Measurements from ENCODE around the gene WNT2. TPM values are rescaled to one million over a fixed set of nuclear protein-coding genes. Genes with fewer than 3 reads are reported as not detected.
A peak's percentile ranks its signal among the peaks of the same experiment; 100 is the strongest.

Gene WNT2
- total and polyA plus RNA-seq, 2 of the 4 experiments (the other 2 are of a cell fraction) = 1.8 to 1.9 TPM

- in situ Hi-C loops (cut with MboI; ENCODE audit: low sequenced_read_pairs) = no loop called here
- ATAC-seq (ENCODE audit: low read depth) = peak; percentile 93
These were observed 53.4 kb downstream of the WNT2 start for GRCh38 chr7:117269417-117269816.

More at GRCh38 chr7:117269417-117269816, 53.4 kb downstream of the WNT2 start:
- no TSS peak for BruUV-seq (replicated peaks)
- peak overlapping the region; percentile 65; the same call in 1 of the 2 replicates for H3K27ac ChIP-seq (ENCODE audit: insufficient read depth, low read length)
- peak overlapping the region; percentile 77; the same call in 1 of the 2 replicates for H3K4me2 ChIP-seq (ENCODE audit: low read depth, low read length)
- no peaks in the 10 kb centered on the region for H3K36me3 ChIP-seq (ENCODE audit: control insufficient read depth, insufficient read depth, low read length)
- no peak overlapping the region; the same call in 1 of the 2 replicates for H3K4me3 ChIP-seq (ENCODE audit: insufficient read depth, low read depth, low read length)
- no peak overlapping the region for H3K9ac ChIP-seq (ENCODE audit: low read depth, low read length)
- TF ChIP-seq FOS (IDR thresholded peaks at IDR 0.05; ENCODE audit: low read depth, low read length) (peak; percentile 93), BHLHE40 (IDR thresholded peaks at IDR 0.05; ENCODE audit: low read depth, low read length) (peak; percentile 59; the same call in 1 of the 2 replicates), NFE2L2 (IDR thresholded peaks at IDR 0.05; ENCODE audit: low read depth, low read length) (peak; percentile 79; the same call in 1 of the 2 replicates), CEBPB (IDR thresholded peaks at IDR 0.05; ENCODE audit: low read depth, low read length) (peak; percentile 62; the same call in 1 of the 2 replicates), CHD1 (IDR thresholded peaks at IDR 0.05; ENCODE audit: low read depth, low read length) (0 out of 2 replicates have a peak, but pooled peaks have one; percentile 25), MXI1 (IDR thresholded peaks at IDR 0.05; ENCODE audit: borderline replicate concordance, low read depth, low read length) (no peak), MAFK (IDR thresholded peaks at IDR 0.05; ENCODE audit: low read depth, low read length) (peak; percentile 12; the same call in 1 of the 2 replicates), RFX5 (IDR thresholded peaks at IDR 0.05; ENCODE audit: low read depth, low read length) (no peak)
- no CpG with 5 or more reads among the region's 5 CpGs for WGBS, 2 experiments (ENCODE audit: extremely low coverage in 2 of 2, insufficient read length in 1 of 2)
- no peak overlapping the region for H2AK9ac ChIP-seq (replicated peaks; ENCODE audit: low read depth, low read length, poor library complexity)
- H3K18ac ChIP-seq (ENCODE audit: low read depth, low read length) = peak overlapping the region; percentile 95
- ChIA-PET CTCF (no interaction called here), POLR2A (ENCODE audit: unreplicated experiment) (no interaction called here)
- peak overlapping the region; percentile 85 for H2BK120ac ChIP-seq (ENCODE audit: low read depth, low read length)
- dilution Hi-C loops (cut with HindIII; ENCODE audit: low sequenced_read_pairs, unreplicated experiment) (no loop called here), intact Hi-C loops (cut with micrococcal nuclease) (no loop called here)
- peak overlapping the region in 1 of 2 experiments; percentile 70; a peak in 2 of 4 replicates for H4K8ac ChIP-seq (ENCODE audit: low read depth in 2 of 2, low read length in 2 of 2)
- H3K9me3 ChIP-seq (ENCODE audit: control insufficient read depth, insufficient read depth, low read length) = peaks cover 3% of the 10 kb centered on the region; the same call in 1 of the 2 replicates
- peak overlapping the region; percentile 73; the same call in 1 of the 2 replicates for H3K14ac ChIP-seq (replicated peaks; ENCODE audit: low read depth, low read length)
- 0 out of 4 replicates have a peak, but pooled peaks cover 0 to 3% of the 10 kb centered on the region in 2 experiments for H3K79me1 ChIP-seq (ENCODE audit: low read depth in 1 of 2, low read length in 2 of 2)
- H2AFZ ChIP-seq (replicated peaks; ENCODE audit: low read length, poor library complexity) = no peak overlapping the region
- peak overlapping the region; percentile 82; the same call in 1 of the 2 replicates for H4K5ac ChIP-seq (ENCODE audit: low read depth, low read length)
- peak overlapping the region; percentile 70; the same call in 1 of the 2 replicates for H3K56ac ChIP-seq (ENCODE audit: extremely low read depth, insufficient read depth, low read length)
- peak overlapping the region; percentile 43; the same call in 2 of the 3 replicates for H2BK15ac ChIP-seq (ENCODE audit: low read depth, low read length)
- DNase-seq = peak; percentile 98
- H4K91ac ChIP-seq (ENCODE audit: insufficient read depth, low read depth, low read length) = peak overlapping the region; percentile 71
- H4K20me1 ChIP-seq (ENCODE audit: insufficient read depth, low read length) = no peaks in the 10 kb centered on the region
- H3K9me1 ChIP-seq (ENCODE audit: insufficient read depth, low read length) = peaks cover 3% of the 10 kb centered on the region; the same call in 1 of the 2 replicates
- peak overlapping the region; percentile 79; the same call in 1 of the 2 replicates for H3K4ac ChIP-seq (ENCODE audit: low read depth, low read length)
- H3K27me3 ChIP-seq (ENCODE audit: control insufficient read depth, insufficient read depth, low read length) = no peaks in the 10 kb centered on the region
- H3K23ac ChIP-seq (ENCODE audit: low read depth, low read length) = peak overlapping the region; percentile 70
- H3K4me1 ChIP-seq (ENCODE audit: control insufficient read depth, insufficient read depth, low read length) = peaks cover 8% of the 10 kb centered on the region
- H2BK5ac ChIP-seq (ENCODE audit: low read depth, low read length, poor library complexity, severe bottlenecking) = peak overlapping the region; percentile 100
- H2BK20ac ChIP-seq (ENCODE audit: low read depth, low read length) = peak overlapping the region; percentile 94
- H2AK5ac ChIP-seq (ENCODE audit: low read depth, low read length) = peak overlapping the region; percentile 33; the same call in 1 of the 2 replicates
